Stimulated activated memory B cell treated with anti-CD40 and anti-IgM and Interleukin-4, amounts not matched to agents 10 μg/mL and 1 μg/mL and 100 μg/mL, for 72 hours (primary cell): Measurements from ENCODE around the gene AGBL3.

ENCODE experiments used
- ATAC-seq: fragments of 150-1000 bp; cut with Tn5 transposase; 2 replicates; pipeline ENCODE4 v1.10.0; 2021
- H3K27ac Mint-ChIP-seq: one replicate; pipeline ENCODE4 v1.8.0; 2022; ENCODE audit warnings: mild to moderate bottlenecking, mixed read lengths
- H3K27me3 Mint-ChIP-seq: one replicate; pipeline ENCODE4 v1.8.0; 2022; ENCODE audit warnings: mixed read lengths
- H3K36me3 Mint-ChIP-seq: one replicate; pipeline ENCODE4 v1.8.0; 2022; ENCODE audit warnings: mixed read lengths
- H3K4me1 Mint-ChIP-seq: one replicate; pipeline ENCODE4 v1.8.0; 2022; ENCODE audit warnings: mixed read lengths
- H3K4me3 Mint-ChIP-seq: one replicate; pipeline ENCODE4 v1.8.0; 2022; ENCODE audit warnings: mild to moderate bottlenecking, moderate library complexity, mixed read lengths
- H3K9me3 Mint-ChIP-seq: one replicate; pipeline ENCODE4 v1.8.0; 2022; ENCODE audit warnings: mixed read lengths

Gene AGBL3

GRCh38 chr7:134986363-134987251 is at the start of gene AGBL3:
Gene AGBL3, plus strand, starts transcription at chr7:134986508. Its CDS starts 1,426 bp downstream, at chr7:134987934.
- no peaks in the 10 kb centered on the region for H3K9me3 Mint-ChIP-seq
- peaks cover 27% of the 10 kb centered on the region for H3K4me1 Mint-ChIP-seq
- ATAC-seq: peak; percentile 97
- H3K27me3 Mint-ChIP-seq: no peaks in the 10 kb centered on the region
- H3K4me3 Mint-ChIP-seq: peak within 1 kb of the TSS; percentile 97
- H3K36me3 Mint-ChIP-seq: peaks cover 8% of the 10 kb centered on the region
- peak within 1 kb of the TSS; percentile 95 for H3K27ac Mint-ChIP-seq

GRCh38 chr7:134936893-134937510 is 49.3 kb upstream of the AGBL3 start:
- H3K9me3 Mint-ChIP-seq: peaks cover 6% of the 10 kb centered on the region
- H3K36me3 Mint-ChIP-seq: no peaks in the 10 kb centered on the region
- no peaks in the 10 kb centered on the region for H3K27me3 Mint-ChIP-seq
- peaks cover 21% of the 10 kb centered on the region for H3K4me1 Mint-ChIP-seq
- no peak overlapping the region for H3K27ac Mint-ChIP-seq
- ATAC-seq: no peak
- H3K4me3 Mint-ChIP-seq: no peak overlapping the region

GRCh38 chr7:134938141-134938540 is 48.2 kb upstream of the AGBL3 start:
- Mint-ChIP-seq H3K36me3 (no peaks in the 10 kb centered on the region), H3K9me3 (peaks cover 5% of the 10 kb centered on the region), H3K4me1 (peaks cover 10% of the 10 kb centered on the region), H3K4me3 (no peak overlapping the region), H3K27ac (no peak overlapping the region), H3K27me3 (no peaks in the 10 kb centered on the region)
- ATAC-seq: no peak

- Mint-ChIP-seq H3K9me3 (no peaks in the 10 kb centered on the region), H3K36me3 (no peaks in the 10 kb centered on the region), H3K4me1 (no peaks in the 10 kb centered on the region), H3K27me3 (no peaks in the 10 kb centered on the region), H3K27ac (no peak overlapping the region), H3K4me3 (no peak overlapping the region)
- ATAC-seq: no peak
Measured at GRCh38 chr7:134939136-134939535, 47.2 kb upstream of the AGBL3 start.

GRCh38 chr7:134940729-134941128 is 45.6 kb upstream of the AGBL3 start:
- Mint-ChIP-seq H3K4me3 (no peak overlapping the region), H3K36me3 (no peaks in the 10 kb centered on the region), H3K9me3 (no peaks in the 10 kb centered on the region), H3K27me3 (no peaks in the 10 kb centered on the region), H3K4me1 (no peaks in the 10 kb centered on the region), H3K27ac (no peak overlapping the region)
- no peak for ATAC-seq

- H3K4me3 Mint-ChIP-seq: no peak overlapping the region
- H3K27me3 Mint-ChIP-seq: no peaks in the 10 kb centered on the region
- no peak overlapping the region for H3K27ac Mint-ChIP-seq
- no peaks in the 10 kb centered on the region for H3K9me3 Mint-ChIP-seq
- ATAC-seq: no peak
- H3K36me3 Mint-ChIP-seq: no peaks in the 10 kb centered on the region
- no peaks in the 10 kb centered on the region for H3K4me1 Mint-ChIP-seq
Measured at GRCh38 chr7:134941185-134941900, 45.0 kb upstream of the AGBL3 start.

- no peaks in the 10 kb centered on the region for H3K4me1 Mint-ChIP-seq
- no peak overlapping the region for H3K27ac Mint-ChIP-seq
- H3K27me3 Mint-ChIP-seq: peaks cover under 1% of the 10 kb centered on the region
- H3K9me3 Mint-ChIP-seq: no peaks in the 10 kb centered on the region
- no peak for ATAC-seq
- no peak overlapping the region for H3K4me3 Mint-ChIP-seq
- no peaks in the 10 kb centered on the region for H3K36me3 Mint-ChIP-seq
Measured at GRCh38 chr7:134941952-134942351, 44.4 kb upstream of the AGBL3 start.

- Mint-ChIP-seq H3K27ac (no peak overlapping the region), H3K4me3 (no peak overlapping the region), H3K27me3 (peaks cover 7% of the 10 kb centered on the region), H3K4me1 (no peaks in the 10 kb centered on the region), H3K9me3 (no peaks in the 10 kb centered on the region), H3K36me3 (no peaks in the 10 kb centered on the region)
- no peak for ATAC-seq
Measured at GRCh38 chr7:134942690-134943466, 43.4 kb upstream of the AGBL3 start.

- no peak overlapping the region for H3K4me3 Mint-ChIP-seq
- peak; percentile 71 for ATAC-seq
- H3K36me3 Mint-ChIP-seq: no peaks in the 10 kb centered on the region
- H3K4me1 Mint-ChIP-seq: no peaks in the 10 kb centered on the region
- H3K27ac Mint-ChIP-seq: no peak overlapping the region
- no peaks in the 10 kb centered on the region for H3K9me3 Mint-ChIP-seq
- peaks cover 7% of the 10 kb centered on the region for H3K27me3 Mint-ChIP-seq
Measured at GRCh38 chr7:134943785-134944400, 42.4 kb upstream of the AGBL3 start.

- H3K4me3 Mint-ChIP-seq: no peak overlapping the region
- H3K36me3 Mint-ChIP-seq: no peaks in the 10 kb centered on the region
- no peaks in the 10 kb centered on the region for H3K4me1 Mint-ChIP-seq
- no peaks in the 10 kb centered on the region for H3K9me3 Mint-ChIP-seq
- no peak overlapping the region for H3K27ac Mint-ChIP-seq
- H3K27me3 Mint-ChIP-seq: peaks cover 7% of the 10 kb centered on the region
- no peak for ATAC-seq
Measured at GRCh38 chr7:134945691-134946090, 40.6 kb upstream of the AGBL3 start.

- Mint-ChIP-seq H3K27ac (no peak overlapping the region), H3K9me3 (no peaks in the 10 kb centered on the region), H3K36me3 (no peaks in the 10 kb centered on the region), H3K4me3 (no peak overlapping the region), H3K4me1 (no peaks in the 10 kb centered on the region), H3K27me3 (peaks cover 7% of the 10 kb centered on the region)
- ATAC-seq: no peak
Measured at GRCh38 chr7:134946260-134946659, 40.0 kb upstream of the AGBL3 start.

GRCh38 chr7:134947329-134947728 is 39.0 kb upstream of the AGBL3 start:
- Mint-ChIP-seq H3K4me3 (no peak overlapping the region), H3K4me1 (no peaks in the 10 kb centered on the region), H3K9me3 (no peaks in the 10 kb centered on the region), H3K36me3 (no peaks in the 10 kb centered on the region), H3K27me3 (peaks cover 7% of the 10 kb centered on the region), H3K27ac (no peak overlapping the region)
- ATAC-seq: no peak

- H3K4me3 Mint-ChIP-seq: no peak overlapping the region
- no peak for ATAC-seq
- no peak overlapping the region for H3K27ac Mint-ChIP-seq
- peaks cover 7% of the 10 kb centered on the region for H3K27me3 Mint-ChIP-seq
- no peaks in the 10 kb centered on the region for H3K36me3 Mint-ChIP-seq
- H3K9me3 Mint-ChIP-seq: no peaks in the 10 kb centered on the region
- no peaks in the 10 kb centered on the region for H3K4me1 Mint-ChIP-seq
Measured at GRCh38 chr7:134947831-134948230, 38.5 kb upstream of the AGBL3 start.

- no peaks in the 10 kb centered on the region for H3K9me3 Mint-ChIP-seq
- no peak for ATAC-seq
- H3K27ac Mint-ChIP-seq: no peak overlapping the region
- H3K36me3 Mint-ChIP-seq: no peaks in the 10 kb centered on the region
- H3K27me3 Mint-ChIP-seq: peaks cover 7% of the 10 kb centered on the region
- no peaks in the 10 kb centered on the region for H3K4me1 Mint-ChIP-seq
- no peak overlapping the region for H3K4me3 Mint-ChIP-seq
Measured at GRCh38 chr7:134948246-134948645, 38.1 kb upstream of the AGBL3 start.
